BLaER1 treated with 17β-estradiol and CSF1 and Interleukin-3, amounts not matched to agents 10 nM and 100 nM (cell line): ENCODE results near the gene ARL6IP6.
"Not testable (repeated sequence)": the region's sequence is repeated elsewhere in the genome, so short reads cannot be mapped to it uniquely, and the experiment has no call there.

Experiments used
- H3K27ac ChIP-seq, 11 experiments: shearing (Covaris generic); formaldehyde crosslinking; 2 replicates each; pipeline ENCODE4 v1.8.1; 2022
- H3K27me3 ChIP-seq, 11 experiments: shearing (Covaris generic); formaldehyde crosslinking; 2 replicates each; pipeline ENCODE4 v1.8.1; 2022
- H3K36me3 ChIP-seq, 11 experiments: shearing (Covaris generic); formaldehyde crosslinking; 2 replicates each; pipeline ENCODE4 v1.8.1; 2022
- H3K4me1 ChIP-seq, 10 experiments: shearing (Covaris generic); formaldehyde crosslinking; 2 replicates each; pipeline ENCODE4 v1.8.1; 2022
- H3K4me2 ChIP-seq, 11 experiments: shearing (Covaris generic); formaldehyde crosslinking; 2 replicates each; pipeline ENCODE4 v1.8.1; 2022
- H3K4me3 ChIP-seq, 10 experiments: shearing (Covaris generic); formaldehyde crosslinking; 2 replicates each; pipeline ENCODE4 v1.8.1; 2022
- H3K9ac ChIP-seq, 11 experiments: shearing (Covaris generic); formaldehyde crosslinking; 2 replicates each; pipeline ENCODE4 v1.8.1; 2022
- H3K9me3 ChIP-seq, 11 experiments: shearing (Covaris generic); formaldehyde crosslinking; replicated peaks in 1 of 11; 2 replicates each; pipeline ENCODE4 v1.8.1; 2022
- H4K20me1 ChIP-seq, 11 experiments: shearing (Covaris generic); formaldehyde crosslinking; 2 replicates each; pipeline ENCODE4 v1.8.1; 2022
- Cebpa-rat ChIP-seq, 11 experiments: shearing (Covaris generic); IDR thresholded peaks; 2 replicates each; pipeline ENCODE4 v1.8.1; 2022

Gene ARL6IP6

DNA sequence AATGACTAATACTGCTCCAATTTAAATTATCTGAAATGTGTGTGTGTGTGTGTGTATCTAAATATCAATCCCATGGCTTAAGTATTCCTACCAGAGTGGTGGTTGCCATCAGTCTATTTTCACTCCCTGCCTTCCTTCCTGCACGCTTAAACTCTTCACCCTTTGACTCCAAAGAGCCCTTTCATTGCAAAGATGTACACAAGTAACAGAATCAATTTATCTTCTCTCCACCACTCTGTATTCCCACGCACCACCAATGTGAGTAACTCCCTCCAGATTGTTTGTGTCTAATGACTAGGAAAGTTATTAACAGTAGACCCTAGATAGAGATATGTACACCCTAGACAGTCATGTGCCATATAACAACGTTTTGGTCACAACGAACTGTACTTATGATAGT, 42.8 kb downstream of the ARL6IP6 start:
- no peak for TF ChIP-seq Cebpa-rat (IDR thresholded peaks at IDR 0.05)
- Histone ChIP-seq H3K36me3 (peaks cover 38 to 74% (median 60%) of the 10 kb centered on the region in 11 experiments), H3K27me3 (no peaks in the 10 kb centered on the region)

DNA sequence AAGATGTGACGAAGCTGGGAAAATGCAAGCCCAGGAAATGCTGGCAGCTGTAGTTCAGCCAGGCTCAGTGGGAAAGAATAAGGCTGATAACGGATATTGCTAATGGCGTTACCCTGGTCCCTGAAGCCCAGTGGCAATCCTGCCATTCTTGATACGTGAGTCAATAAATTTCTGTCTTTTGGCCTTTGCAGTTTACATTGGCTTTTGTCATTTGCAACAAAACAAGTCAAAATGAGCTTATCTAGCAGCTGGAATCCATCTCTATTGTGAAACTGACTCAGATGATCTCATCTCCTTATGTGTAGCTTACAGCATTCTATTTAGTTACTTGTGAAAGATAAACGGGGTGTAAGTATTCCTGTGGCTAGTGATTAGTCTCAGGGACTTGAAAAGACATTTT, 43.8 kb downstream of the ARL6IP6 start:
- no peak overlapping the region for H3K27ac ChIP-seq
- no peaks in the 10 kb centered on the region for H3K27me3 ChIP-seq
- H3K9ac ChIP-seq = no peak overlapping the region
- H3K4me2 ChIP-seq = no peak overlapping the region
- H3K9me3 ChIP-seq = peaks cover 0 to 10% (median 0%) of the 10 kb centered on the region in 11 experiments; a peak in 4 of 22 replicates
- no peaks in the 10 kb centered on the region for H4K20me1 ChIP-seq
- H3K36me3 ChIP-seq = peaks cover 33 to 64% (median 51%) of the 10 kb centered on the region in 11 experiments
- no peaks in the 10 kb centered on the region for H3K4me1 ChIP-seq
- H3K4me3 ChIP-seq = no peak overlapping the region
- no peak for TF ChIP-seq Cebpa-rat (IDR thresholded peaks at IDR 0.05)

More for the DNA sequence above, 42.8 kb downstream of the ARL6IP6 start:
- Histone ChIP-seq H4K20me1 (no peaks in the 10 kb centered on the region), H3K9me3 (0 out of 22 replicates have a peak, but pooled peaks cover 0 to under 1% (median 0%) of the 10 kb centered on the region in 11 experiments), H3K4me2 (no peak overlapping the region), H3K9ac (no peak overlapping the region), H3K4me3 (no peak overlapping the region), H3K4me1 (no peaks in the 10 kb centered on the region), H3K27ac (no peak overlapping the region)

DNA sequence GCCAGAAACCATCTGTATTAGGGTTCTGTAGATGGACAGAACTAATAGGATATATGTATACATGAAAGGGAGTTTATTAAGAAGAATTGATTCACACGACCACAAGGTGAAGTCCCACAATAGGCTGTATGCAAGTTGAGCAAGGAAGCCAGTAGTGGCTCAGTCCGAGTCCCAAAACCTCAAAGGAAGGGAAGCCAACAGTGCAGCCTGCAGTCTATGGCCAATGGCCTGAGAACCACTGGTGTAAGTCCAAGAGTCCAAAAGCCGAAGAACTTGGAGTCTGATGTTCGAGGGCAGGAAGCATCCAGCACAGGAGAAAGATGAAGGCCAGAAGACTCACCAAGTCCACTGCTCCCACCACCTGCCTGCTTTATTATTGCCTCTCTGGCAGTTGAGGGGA, 44.8 kb downstream of the ARL6IP6 start:
- H3K4me3 ChIP-seq, H3K4me2 ChIP-seq, H4K20me1 ChIP-seq, H3K4me1 ChIP-seq, H3K27me3 ChIP-seq, H3K27ac ChIP-seq, H3K9ac ChIP-seq: not testable (repeated sequence)
- H3K9me3 ChIP-seq = peaks cover 0 to 20% (median 0%) of the 10 kb centered on the region in 11 experiments; a peak in 5 of 22 replicates
- H3K36me3 ChIP-seq = peaks cover 31 to 55% (median 44%) of the 10 kb centered on the region in 11 experiments

DNA sequence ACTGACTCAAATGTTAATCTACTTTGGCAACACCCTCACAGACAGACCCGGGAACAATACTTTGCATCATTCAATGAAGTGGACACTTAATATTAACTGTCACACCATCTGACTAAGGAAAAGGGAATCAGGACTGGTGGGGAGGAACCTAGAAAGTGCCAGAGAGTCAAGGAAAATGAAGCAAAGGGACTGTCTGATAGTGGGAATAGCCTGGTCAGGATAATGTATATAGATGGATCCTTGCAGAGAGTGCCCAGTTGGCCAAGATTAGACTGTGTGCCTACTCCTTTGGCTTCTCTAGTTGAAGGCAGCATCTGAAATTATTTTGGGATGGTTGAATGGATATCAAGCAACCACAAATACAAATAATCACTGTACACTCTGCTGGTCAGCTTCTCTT, 45.2 kb downstream of the ARL6IP6 start:
- no peaks in the 10 kb centered on the region for H4K20me1 ChIP-seq
- H3K4me3 ChIP-seq = no peak overlapping the region
- H3K9me3 ChIP-seq = peaks cover 0 to 22% (median 0%) of the 10 kb centered on the region in 11 experiments; a peak in 5 of 22 replicates
- no peak overlapping the region for H3K9ac ChIP-seq
- peaks cover 29 to 50% (median 39%) of the 10 kb centered on the region in 11 experiments for H3K36me3 ChIP-seq
- no peaks in the 10 kb centered on the region for H3K27me3 ChIP-seq
- no peak overlapping the region for H3K4me2 ChIP-seq
- no peak overlapping the region for H3K27ac ChIP-seq
- no peaks in the 10 kb centered on the region for H3K4me1 ChIP-seq
- TF ChIP-seq Cebpa-rat (IDR thresholded peaks at IDR 0.05) = no peak

DNA sequence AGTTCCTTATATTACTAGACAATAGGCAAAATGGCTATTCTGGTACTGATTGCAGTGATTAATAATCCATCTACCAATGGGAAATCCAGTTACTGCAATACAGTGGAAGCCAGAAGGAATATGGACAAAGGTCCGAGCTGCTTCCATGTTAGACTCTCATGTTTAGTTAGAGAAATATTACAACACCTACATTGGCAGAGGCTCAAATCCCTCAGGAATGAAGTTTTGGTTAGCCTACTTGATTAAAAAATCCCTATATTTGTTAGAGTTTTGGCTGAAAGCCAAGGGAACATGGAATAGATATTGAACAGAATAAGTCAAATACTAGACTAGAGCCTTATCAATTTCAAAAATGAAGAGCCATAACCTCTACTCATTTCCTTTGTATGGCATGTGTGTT, 48.5 kb downstream of the ARL6IP6 start:
- Histone ChIP-seq H3K27ac (no peak overlapping the region), H3K9me3 (peaks cover 0 to 22% (median 0%) of the 10 kb centered on the region in 11 experiments; a peak in 5 of 22 replicates), H3K4me3 (no peak overlapping the region), H3K27me3 (no peaks in the 10 kb centered on the region), H3K9ac (no peak overlapping the region), H4K20me1 (no peaks in the 10 kb centered on the region), H3K36me3 (peaks cover 17 to 30% (median 20%) of the 10 kb centered on the region in 11 experiments), H3K4me1 (no peaks in the 10 kb centered on the region), H3K4me2 (no peak overlapping the region)
- TF ChIP-seq Cebpa-rat (IDR thresholded peaks at IDR 0.05) = no peak

DNA sequence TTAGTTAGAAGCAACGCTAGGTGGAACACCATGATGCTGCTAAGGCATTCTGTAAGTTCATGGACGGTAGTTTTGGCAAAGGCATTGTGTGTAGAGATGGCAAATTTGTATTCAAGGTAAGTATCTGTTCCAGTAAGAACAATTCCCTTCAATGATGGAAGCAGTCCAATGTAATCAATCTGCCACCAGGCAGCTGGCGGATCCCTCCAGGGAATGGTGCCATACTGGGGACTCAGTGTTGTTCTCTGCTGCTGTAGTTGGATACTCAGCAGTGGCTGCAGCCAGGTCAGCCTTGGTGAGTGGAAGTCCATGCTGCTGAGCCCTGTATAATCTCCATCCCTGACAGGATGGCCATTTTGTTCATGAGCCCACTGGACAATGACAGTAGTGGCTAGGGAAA, 62.8 kb downstream of the ARL6IP6 start:
- H4K20me1 ChIP-seq = no peaks in the 10 kb centered on the region
- H3K9me3 ChIP-seq = peaks cover 1 to 8% (median 5%) of the 10 kb centered on the region in 11 experiments; a peak in 20 of 22 replicates
- no peak overlapping the region for H3K4me3 ChIP-seq
- no peak for TF ChIP-seq Cebpa-rat (IDR thresholded peaks at IDR 0.05)
- no peaks in the 10 kb centered on the region for H3K27me3 ChIP-seq
- no peaks in the 10 kb centered on the region for H3K4me1 ChIP-seq
- H3K4me2 ChIP-seq = no peak overlapping the region
- H3K36me3 ChIP-seq = no peaks in the 10 kb centered on the region
- no peak overlapping the region for H3K27ac ChIP-seq
- H3K9ac ChIP-seq = no peak overlapping the region

DNA sequence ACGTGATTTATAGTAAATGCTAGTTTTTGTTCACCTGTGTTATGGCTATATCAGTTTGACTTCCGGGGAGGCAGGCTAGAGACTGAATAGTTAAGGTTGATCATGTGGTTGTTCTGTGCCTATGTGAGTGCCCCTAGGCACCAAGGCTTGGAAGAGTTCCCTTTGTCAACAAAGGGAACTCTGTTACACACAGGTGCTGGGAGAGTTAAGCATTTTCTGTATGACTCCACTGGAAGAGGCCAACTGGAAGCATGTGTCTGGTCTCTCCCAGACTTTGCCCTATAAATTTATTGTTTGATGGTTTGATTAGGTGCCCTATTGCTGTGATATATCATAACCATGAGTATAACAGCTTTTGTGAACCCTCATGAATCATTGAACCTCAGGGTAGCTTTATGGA, 63.8 kb downstream of the ARL6IP6 start:
- H3K27ac ChIP-seq = no peak overlapping the region
- no peak overlapping the region for H3K4me2 ChIP-seq
- no peak overlapping the region for H3K4me3 ChIP-seq
- peaks cover 11 to 18% (median 15%) of the 10 kb centered on the region in 11 experiments for H3K9me3 ChIP-seq
- H4K20me1 ChIP-seq = no peaks in the 10 kb centered on the region
- H3K4me1 ChIP-seq = no peaks in the 10 kb centered on the region
- no peaks in the 10 kb centered on the region for H3K27me3 ChIP-seq
- no peak for TF ChIP-seq Cebpa-rat (IDR thresholded peaks at IDR 0.05)
- H3K9ac ChIP-seq = no peak overlapping the region
- no peaks in the 10 kb centered on the region for H3K36me3 ChIP-seq

DNA sequence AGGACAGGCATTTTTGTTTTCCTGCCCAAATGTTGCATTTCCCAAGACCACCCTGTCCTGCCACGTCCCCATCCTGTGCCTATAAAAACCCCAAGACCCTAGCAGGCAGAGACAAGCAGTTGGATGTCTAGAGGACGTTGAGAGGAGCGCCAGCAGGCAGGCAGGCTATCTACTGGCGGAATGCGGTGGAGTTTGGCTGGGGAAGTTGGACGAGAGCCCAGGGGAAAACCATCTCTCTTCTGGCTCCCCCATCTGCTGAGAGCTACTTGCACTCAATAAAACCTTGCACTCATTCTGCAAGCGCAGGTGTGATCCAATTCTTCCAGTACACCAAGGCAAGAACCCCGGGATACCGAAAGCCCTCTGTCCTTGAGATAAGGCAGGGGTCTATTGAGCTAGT, 72.5 kb downstream of the ARL6IP6 start:
- TF ChIP-seq Cebpa-rat (IDR thresholded peaks at IDR 0.05) = no peak

DNA sequence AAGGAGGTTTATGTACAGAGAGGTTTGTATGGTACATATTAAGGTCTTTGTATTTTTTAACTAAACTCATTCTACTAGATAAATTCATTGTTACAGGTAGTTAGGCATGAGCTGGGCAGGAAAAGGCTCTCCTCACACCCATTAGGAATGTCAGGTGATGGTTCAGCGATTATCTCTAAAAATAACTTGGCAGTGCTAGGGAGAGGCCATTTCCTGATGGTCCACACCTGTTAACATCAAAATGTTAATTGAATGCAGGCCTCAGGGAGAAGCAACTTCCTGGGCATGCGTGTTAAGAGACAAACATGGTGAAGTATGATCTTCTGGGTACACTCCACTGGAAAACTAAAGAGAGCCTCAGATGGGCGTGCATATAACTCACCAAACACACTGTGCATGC, 73.6 kb downstream of the ARL6IP6 start:
- Histone ChIP-seq H3K4me2 (peak overlapping the region in 3 of 11 experiments; percentile 5 to 19 (median 9); a peak in 2 of 22 replicates), H3K27me3 (no peaks in the 10 kb centered on the region), H3K4me1 (peaks cover 0 to 9% (median 0%) of the 10 kb centered on the region in 10 experiments; a peak in 4 of 20 replicates), H3K9ac (no peak overlapping the region), H3K9me3 (peaks cover 3 to 21% (median 15%) of the 10 kb centered on the region in 11 experiments; a peak in 20 of 22 replicates), H3K27ac (no peak overlapping the region), H3K4me3 (no peak overlapping the region), H3K36me3 (no peaks in the 10 kb centered on the region), H4K20me1 (no peaks in the 10 kb centered on the region)
- no peak for TF ChIP-seq Cebpa-rat (IDR thresholded peaks at IDR 0.05)

More for the DNA sequence above, 72.5 kb downstream of the ARL6IP6 start:
- Histone ChIP-seq H3K27me3 (no peaks in the 10 kb centered on the region), H3K9ac (no peak overlapping the region), H3K4me3 (no peak overlapping the region), H4K20me1 (no peaks in the 10 kb centered on the region), H3K4me1 (peaks cover 0 to 9% (median 0%) of the 10 kb centered on the region in 10 experiments; a peak in 4 of 20 replicates), H3K9me3 (peaks cover 13 to 32% (median 26%) of the 10 kb centered on the region in 11 experiments), H3K27ac (no peak overlapping the region), H3K4me2 (no peak overlapping the region), H3K36me3 (no peaks in the 10 kb centered on the region)

DNA sequence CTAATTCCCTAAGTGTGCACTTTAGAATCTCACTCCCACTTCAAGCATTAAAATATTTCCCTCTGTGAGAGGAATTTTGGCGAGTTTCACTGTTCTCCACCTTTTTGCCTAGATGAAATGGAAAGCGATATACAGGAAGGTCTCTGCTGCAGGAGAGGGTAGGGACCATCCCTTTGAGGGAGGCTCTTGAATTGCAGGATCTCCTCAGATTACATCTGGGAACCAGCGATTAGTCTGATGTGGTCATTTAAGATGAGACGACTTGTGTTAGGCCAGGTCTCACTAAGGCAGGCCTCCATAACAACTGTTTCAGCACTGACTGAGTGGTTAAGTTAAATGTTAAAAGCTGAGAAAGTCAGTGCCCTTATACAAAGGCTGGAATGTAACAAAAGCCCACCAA, 74.6 kb downstream of the ARL6IP6 start:
- no peaks in the 10 kb centered on the region for H3K36me3 ChIP-seq
- no peak overlapping the region for H3K4me2 ChIP-seq
- no peak overlapping the region for H3K27ac ChIP-seq
- no peak overlapping the region for H3K9ac ChIP-seq
- H3K27me3 ChIP-seq = no peaks in the 10 kb centered on the region
- H3K4me3 ChIP-seq = no peak overlapping the region
- peaks cover 0 to 9% (median 0%) of the 10 kb centered on the region in 10 experiments; a peak in 4 of 20 replicates for H3K4me1 ChIP-seq
- H3K9me3 ChIP-seq = peaks cover 0 to 11% (median 5%) of the 10 kb centered on the region in 11 experiments; a peak in 13 of 22 replicates
- no peak for TF ChIP-seq Cebpa-rat (IDR thresholded peaks at IDR 0.05)
- H4K20me1 ChIP-seq = no peaks in the 10 kb centered on the region
